Naive thymus-derived CD8-positive, alpha-beta T cell (primary cell): ENCODE measurements around the gene C3orf20. TPM values are rescaled to one million over a fixed set of nuclear protein-coding genes. Genes with fewer than 3 reads are reported as not detected.

Source experiments
- ATAC-seq, 2 donors: fragments of 150-1000 bp; cut with Tn5 transposase in 1 of 2; sonication (Bioruptor Pico), chemical (Tn5 transposase) in 1 of 2; 1 replicate in 1 of 2; 2 replicates in 1 of 2; pipeline ENCODE4 v1.10.0; 2021; ENCODE audit warnings: mild to moderate bottlenecking in 2 of 2, moderate library complexity in 2 of 2
- POLR2A ChIA-PET: fragments of 350-600 bp; sonication (Branson Sonifier 250); formaldehyde crosslinking; loops from one replicate; lab custom pipeline; 2021; ENCODE audit warnings: antibody characterized with exemption; lab: Charles Lee
- DNase-seq, 10 donors: peaks; one replicate each; pipeline versions ENCODE4 v3.0.0 to v3.0.0-alpha.2; 2020 to 2022
- H3K27ac Mint-ChIP-seq, 10 donors: one replicate each; pipeline ENCODE4 v1.8.0; 2020 to 2022; ENCODE audit warnings: mild to moderate bottlenecking in 10 of 10, mixed read lengths in 10 of 10, moderate library complexity in 4 of 10, inconsistent platforms in 1 of 10
- H3K27me3 Mint-ChIP-seq, 5 donors: one replicate each; pipeline ENCODE4 v1.8.0; 2021 to 2022; ENCODE audit warnings: mixed read lengths in 5 of 5
- H3K36me3 Mint-ChIP-seq, 3 donors: one replicate each; pipeline ENCODE4 v1.8.0; 2020 to 2022; ENCODE audit warnings: mixed read lengths in 3 of 3, mild to moderate bottlenecking in 2 of 3, inconsistent platforms in 1 of 3
- H3K4me1 Mint-ChIP-seq, 4 donors: one replicate each; pipeline ENCODE4 v1.8.0; 2021 to 2022; ENCODE audit warnings: mixed read lengths in 4 of 4
- H3K4me3 Mint-ChIP-seq, 10 donors: one replicate each; pipeline ENCODE4 v1.8.0; 2020 to 2022; ENCODE audit warnings: mild to moderate bottlenecking in 10 of 10, mixed read lengths in 10 of 10, moderate library complexity in 6 of 10, inconsistent platforms in 1 of 10
- H3K9me3 Mint-ChIP-seq, 9 donors: one replicate each; pipeline ENCODE4 v1.8.0; 2020 to 2022; ENCODE audit warnings: mixed read lengths in 9 of 9, mild to moderate bottlenecking in 3 of 9, inconsistent platforms in 1 of 9, moderate library complexity in 1 of 9
- polyA plus RNA-seq, 3 donors: library from polyadenylated mRNA; unstranded; fragments of 300-500 nt; fragmentation: Illumina TruSeq; gene quantifications; one replicate each; pipeline ENCODE4 v1.2.3, GENCODE V29; 2021
- total RNA-seq, 8 experiments: library from RNA in 2 of 8; stranded (reverse) in 2 of 8; gene quantifications; one replicate each; pipeline ENCODE4 v1.2.3 and lab custom pipeline; 2021 to 2026

C3orf20 gene
- total and polyA plus RNA-seq, 5 experiments from 2014 or later, result 0.03 to 0.69 (median 0.44) TPM; not detected in 2

DNA sequence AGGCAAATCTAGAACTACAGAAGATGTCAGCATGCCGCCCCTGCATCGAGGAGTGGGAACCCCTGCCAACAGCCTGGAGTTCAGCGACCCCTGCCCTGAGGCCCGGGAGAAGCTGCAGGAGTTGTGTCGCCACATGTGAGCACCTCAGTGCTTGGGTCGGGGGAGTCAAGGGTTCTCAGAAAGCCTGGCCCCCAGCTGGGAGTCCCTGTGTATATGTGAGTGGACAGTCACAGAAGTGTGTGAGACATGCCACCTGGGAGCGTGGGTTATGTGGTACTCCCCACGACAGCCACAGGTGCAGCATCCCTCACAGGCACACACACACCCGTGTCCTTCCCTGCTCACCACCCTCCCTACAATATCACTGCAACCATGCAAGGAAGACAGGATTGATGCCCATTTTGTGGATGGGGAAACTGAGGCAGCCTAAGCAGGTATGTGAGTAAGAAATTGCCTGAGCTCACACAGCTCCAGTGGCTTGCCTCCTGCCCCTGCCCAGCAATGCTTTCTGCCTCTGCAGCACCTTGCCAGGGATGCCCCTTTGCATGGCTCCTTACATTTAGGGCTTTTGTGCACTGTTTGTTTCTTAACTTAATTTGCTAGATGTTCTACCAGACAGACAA is 28.3 kb downstream of the C3orf20 start:
- H3K4me3 Mint-ChIP-seq, result no peak overlapping the region
- H3K9me3 Mint-ChIP-seq, result peaks cover 0 to 3% (median 0%) of the 10 kb centered on the region in 9 donors
- POLR2A ChIA-PET, result no interaction called here
- no peak overlapping the region for H3K27ac Mint-ChIP-seq
- no peaks in the 10 kb centered on the region for H3K27me3 Mint-ChIP-seq
- ATAC-seq (no peak), DNase-seq (no peak)
- peaks cover 0 to 12% (median 3%) of the 10 kb centered on the region in 3 donors for H3K36me3 Mint-ChIP-seq
- no peaks in the 10 kb centered on the region for H3K4me1 Mint-ChIP-seq

DNA sequence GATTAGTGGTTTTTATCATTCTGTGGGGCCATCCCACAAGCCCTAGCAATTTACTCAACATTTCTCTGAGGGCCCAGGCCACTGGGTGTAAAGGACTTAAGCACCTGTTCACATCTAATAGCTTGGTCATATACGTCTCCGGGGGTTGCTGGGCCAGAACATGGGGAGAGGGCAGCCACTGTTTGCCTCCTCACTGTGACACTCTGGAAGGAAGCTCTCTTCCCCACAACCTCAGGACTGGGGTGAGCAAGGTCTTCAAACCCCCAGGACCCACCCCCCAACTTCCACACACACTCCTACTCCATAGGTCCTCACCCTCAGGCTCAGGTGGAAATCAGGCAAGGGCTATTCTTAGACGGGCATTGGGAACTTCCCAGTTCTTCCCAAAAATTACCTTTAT is 28.9 kb downstream of the C3orf20 start:
- H3K4me3 Mint-ChIP-seq, result no peak overlapping the region
- H3K36me3 Mint-ChIP-seq, result peaks cover 0 to 16% (median 5%) of the 10 kb centered on the region in 3 donors
- peaks cover 0 to 4% (median 0%) of the 10 kb centered on the region in 9 donors for H3K9me3 Mint-ChIP-seq
- no peak for ATAC-seq
- DNase-seq, result no peak
- POLR2A ChIA-PET, result no interaction called here
- H3K27me3 Mint-ChIP-seq, result no peaks in the 10 kb centered on the region
- H3K4me1 Mint-ChIP-seq, result no peaks in the 10 kb centered on the region
- no peak overlapping the region for H3K27ac Mint-ChIP-seq

DNA sequence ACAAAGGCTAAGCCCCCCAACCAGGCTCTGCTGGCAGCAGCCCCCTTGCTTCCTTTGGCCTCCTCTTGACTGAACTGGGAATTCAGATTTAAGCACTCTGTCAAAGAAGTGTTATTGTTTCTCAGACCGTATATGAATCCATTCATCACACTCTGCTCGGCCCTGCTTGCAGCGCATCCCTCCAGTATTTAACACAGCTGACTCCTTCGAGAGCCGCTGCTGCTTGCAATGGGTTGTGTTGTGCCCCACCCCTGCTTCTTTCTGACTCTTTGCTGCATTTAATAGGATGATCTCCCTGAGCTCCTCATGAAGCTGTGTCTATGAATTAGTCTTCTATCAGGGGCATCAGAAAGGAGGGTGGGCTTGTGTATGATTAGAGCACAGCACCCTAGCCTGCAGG is 31.2 kb downstream of the C3orf20 start:
- H3K27ac Mint-ChIP-seq, result no peak overlapping the region
- POLR2A ChIA-PET, result no interaction called here

DNA sequence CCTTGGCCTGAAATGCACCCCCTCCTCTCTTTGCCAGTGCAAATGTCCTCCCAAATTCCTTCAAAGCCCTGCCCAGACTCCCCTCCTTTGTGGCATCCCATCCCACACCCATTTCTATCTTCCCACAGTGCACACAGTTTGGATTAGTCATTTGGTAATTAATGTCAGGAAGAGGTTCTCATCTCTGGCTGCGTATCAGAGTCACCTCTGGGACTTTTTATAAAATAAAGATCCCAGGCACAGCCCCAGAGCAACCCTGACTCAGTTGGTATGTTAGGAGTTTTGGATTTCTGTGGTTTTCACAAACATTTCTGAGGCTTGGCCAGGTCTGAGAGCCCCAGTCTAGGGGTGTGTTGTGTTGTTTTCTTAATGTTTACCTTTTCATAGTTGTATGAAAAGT is 41.6 kb downstream of the C3orf20 start:
- Mint-ChIP-seq H3K27me3 (no peaks in the 10 kb centered on the region), H3K4me1 (no peaks in the 10 kb centered on the region), H3K4me3 (no peak overlapping the region), H3K27ac (no peak overlapping the region), H3K36me3 (peaks cover 2 to 31% (median 23%) of the 10 kb centered on the region in 3 donors), H3K9me3 (peaks cover 0 to 19% (median 9%) of the 10 kb centered on the region in 9 donors)
- DNase-seq, result no peak
- POLR2A ChIA-PET, result no interaction called here
- ATAC-seq, result no peak

More for the DNA sequence above, 31.2 kb downstream of the C3orf20 start:
- Mint-ChIP-seq H3K4me1 (no peaks in the 10 kb centered on the region), H3K27me3 (no peaks in the 10 kb centered on the region), H3K4me3 (no peak overlapping the region), H3K36me3 (peaks cover 0 to 27% (median 14%) of the 10 kb centered on the region in 3 donors), H3K9me3 (peaks cover 0 to 9% (median 3%) of the 10 kb centered on the region in 9 donors)
- DNase-seq, result no peak
- no peak for ATAC-seq

DNA sequence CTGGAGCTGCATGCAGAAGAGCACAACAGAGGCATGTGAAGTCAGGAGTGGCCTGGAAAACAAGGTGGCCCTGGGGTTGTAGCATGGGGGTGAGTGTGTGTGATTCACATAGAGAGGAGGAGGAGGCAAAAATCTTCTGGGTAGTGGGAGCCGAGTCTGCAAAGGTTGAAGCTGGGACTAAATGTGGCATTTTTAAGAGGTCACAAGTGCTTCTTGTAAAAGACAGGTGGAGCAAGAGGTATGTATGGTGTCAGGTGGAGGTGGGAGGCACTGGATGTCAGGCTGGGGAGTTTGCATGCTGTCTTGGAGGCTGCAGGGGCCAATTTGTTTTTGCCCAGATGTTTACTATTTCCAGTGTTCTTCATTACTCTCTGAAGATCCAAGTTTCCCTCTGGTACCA is 42.4 kb downstream of the C3orf20 start:
- Mint-ChIP-seq H3K27ac (peak overlapping the region in 1 of 10 donors; percentile 0), H3K36me3 (peaks cover 6 to 33% (median 21%) of the 10 kb centered on the region in 3 donors), H3K4me3 (no peak overlapping the region), H3K4me1 (no peaks in the 10 kb centered on the region), H3K9me3 (peaks cover 0 to 14% (median 7%) of the 10 kb centered on the region in 9 donors), H3K27me3 (no peaks in the 10 kb centered on the region)
- no peak for DNase-seq
- ATAC-seq, result no peak
- POLR2A ChIA-PET, result no interaction called here

DNA sequence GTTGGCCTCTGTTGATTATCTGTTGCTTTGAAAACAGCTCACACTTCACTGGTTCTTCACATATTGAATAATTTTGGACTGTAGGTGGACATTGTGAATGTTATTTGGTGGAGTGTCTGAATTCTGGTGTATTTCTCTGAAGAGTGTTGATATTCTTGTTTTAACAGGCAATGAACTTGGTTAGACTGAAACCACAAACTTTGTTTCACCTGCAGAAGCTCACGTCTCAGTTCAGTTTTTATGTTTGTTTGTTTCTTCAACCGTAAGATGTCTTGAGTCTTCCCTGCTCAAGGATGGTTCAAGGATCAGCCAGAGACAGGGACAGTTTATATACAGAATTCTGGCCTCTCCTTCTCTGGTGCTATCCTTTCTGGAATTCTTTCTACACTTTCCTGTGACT is 43.6 kb downstream of the C3orf20 start:
- DNase-seq, result no peak
- Mint-ChIP-seq H3K9me3 (peaks cover 0 to 4% (median 0%) of the 10 kb centered on the region in 9 donors), H3K4me1 (no peaks in the 10 kb centered on the region), H3K4me3 (no peak overlapping the region), H3K27ac (no peak overlapping the region), H3K27me3 (no peaks in the 10 kb centered on the region), H3K36me3 (peaks cover 8 to 29% (median 9%) of the 10 kb centered on the region in 3 donors)
- no peak for ATAC-seq
- POLR2A ChIA-PET, result no interaction called here

DNA sequence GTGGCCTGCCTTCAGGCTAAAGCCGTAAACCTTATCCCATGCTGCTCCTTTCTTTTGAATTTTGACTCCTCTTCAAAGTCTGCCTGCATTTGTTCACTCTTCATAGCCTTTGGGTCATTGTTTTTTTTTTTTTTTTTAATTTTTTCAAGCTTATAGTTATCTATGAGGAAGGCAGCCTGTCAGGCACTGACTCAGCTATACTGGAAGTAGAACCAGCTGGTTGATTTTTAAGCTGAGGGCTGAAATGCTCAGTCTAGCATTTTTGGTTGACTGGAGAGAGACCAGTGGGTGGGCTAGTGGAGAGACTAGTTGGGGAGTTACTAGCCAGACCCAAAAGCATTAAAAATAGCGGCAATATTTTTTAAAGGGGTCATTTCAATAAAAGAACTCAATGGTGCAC is 44.1 kb downstream of the C3orf20 start:
- Mint-ChIP-seq H3K4me1 (no peaks in the 10 kb centered on the region), H3K27me3 (no peaks in the 10 kb centered on the region), H3K4me3 (no peak overlapping the region), H3K9me3 (peaks cover 0 to 4% (median 0%) of the 10 kb centered on the region in 9 donors), H3K27ac (no peak overlapping the region), H3K36me3 (peaks cover 5 to 26% (median 8%) of the 10 kb centered on the region in 3 donors)
- DNase-seq (no peak), ATAC-seq (no peak)
- POLR2A ChIA-PET, result no interaction called here

DNA sequence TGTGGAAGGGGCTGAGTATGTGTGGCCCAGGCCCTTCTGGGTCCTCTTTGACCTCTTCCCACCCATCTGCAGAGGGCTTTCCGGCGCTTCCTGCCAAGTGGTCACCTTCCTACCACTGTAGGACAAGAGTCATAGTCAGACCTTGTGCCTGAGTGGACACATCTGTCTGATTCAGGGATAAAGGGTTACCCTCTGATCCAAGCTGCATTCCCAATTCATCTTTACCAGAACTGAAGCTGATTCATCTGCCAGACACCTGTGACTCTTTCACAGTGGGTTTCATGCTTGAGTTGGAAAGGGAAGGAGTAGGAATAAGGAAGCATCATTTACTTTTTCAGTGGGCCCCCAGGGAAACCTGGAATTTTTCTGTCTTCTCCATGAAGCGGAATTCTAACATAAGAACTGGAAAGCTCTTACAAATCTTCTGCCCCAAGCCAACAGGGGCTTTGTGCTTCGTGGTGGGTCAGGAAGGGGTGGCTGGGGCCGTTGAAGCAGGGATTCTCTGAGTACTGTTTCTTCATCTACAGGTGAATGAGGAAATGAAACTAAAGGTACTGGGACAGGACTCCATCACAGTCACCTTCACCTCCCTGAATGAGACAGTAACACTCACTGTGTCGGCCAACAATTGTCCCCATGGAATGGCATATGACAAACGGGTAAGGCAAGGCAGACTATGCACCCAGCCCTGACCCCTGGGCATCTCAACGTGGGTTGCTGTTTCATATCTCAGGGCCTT is 46.4 kb downstream of the C3orf20 start:
- no peak for DNase-seq
- Mint-ChIP-seq H3K9me3 (peaks cover 0 to 2% (median 0%) of the 10 kb centered on the region in 9 donors), H3K27me3 (no peaks in the 10 kb centered on the region), H3K36me3 (peaks cover 5 to 22% (median 6%) of the 10 kb centered on the region in 3 donors), H3K4me1 (peaks cover 0 to 2% (median 0%) of the 10 kb centered on the region in 4 donors), H3K27ac (no peak overlapping the region), H3K4me3 (no peak overlapping the region)
- ATAC-seq, result no peak
- POLR2A ChIA-PET, result no interaction called here

DNA sequence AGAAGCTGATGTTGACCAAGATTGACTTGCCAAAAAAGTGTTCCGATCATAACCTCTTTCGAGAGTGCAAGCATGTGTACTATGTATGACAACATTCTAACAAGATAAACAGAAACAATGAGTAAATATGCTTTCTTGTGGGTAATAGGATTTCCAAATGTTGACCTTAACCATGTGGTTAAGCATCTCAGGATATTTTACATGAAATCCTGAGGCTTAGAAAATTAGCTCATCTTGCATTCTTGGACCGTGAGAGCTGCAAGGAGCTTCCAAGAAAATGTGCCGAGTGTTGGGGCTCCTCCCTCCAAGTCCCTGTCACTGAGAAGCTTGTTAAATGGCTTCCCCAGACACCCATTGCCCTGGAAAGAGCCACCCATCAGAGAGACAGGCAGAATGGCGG is 50.1 kb downstream of the C3orf20 start:
- Mint-ChIP-seq H3K4me3 (no peak overlapping the region), H3K36me3 (peaks cover 5 to 19% (median 6%) of the 10 kb centered on the region in 3 donors), H3K27ac (no peak overlapping the region), H3K4me1 (peaks cover 0 to 2% (median 0%) of the 10 kb centered on the region in 4 donors), H3K27me3 (no peaks in the 10 kb centered on the region), H3K9me3 (no peaks in the 10 kb centered on the region)
- DNase-seq (no peak), ATAC-seq (no peak)
- POLR2A ChIA-PET, result no interaction called here

DNA sequence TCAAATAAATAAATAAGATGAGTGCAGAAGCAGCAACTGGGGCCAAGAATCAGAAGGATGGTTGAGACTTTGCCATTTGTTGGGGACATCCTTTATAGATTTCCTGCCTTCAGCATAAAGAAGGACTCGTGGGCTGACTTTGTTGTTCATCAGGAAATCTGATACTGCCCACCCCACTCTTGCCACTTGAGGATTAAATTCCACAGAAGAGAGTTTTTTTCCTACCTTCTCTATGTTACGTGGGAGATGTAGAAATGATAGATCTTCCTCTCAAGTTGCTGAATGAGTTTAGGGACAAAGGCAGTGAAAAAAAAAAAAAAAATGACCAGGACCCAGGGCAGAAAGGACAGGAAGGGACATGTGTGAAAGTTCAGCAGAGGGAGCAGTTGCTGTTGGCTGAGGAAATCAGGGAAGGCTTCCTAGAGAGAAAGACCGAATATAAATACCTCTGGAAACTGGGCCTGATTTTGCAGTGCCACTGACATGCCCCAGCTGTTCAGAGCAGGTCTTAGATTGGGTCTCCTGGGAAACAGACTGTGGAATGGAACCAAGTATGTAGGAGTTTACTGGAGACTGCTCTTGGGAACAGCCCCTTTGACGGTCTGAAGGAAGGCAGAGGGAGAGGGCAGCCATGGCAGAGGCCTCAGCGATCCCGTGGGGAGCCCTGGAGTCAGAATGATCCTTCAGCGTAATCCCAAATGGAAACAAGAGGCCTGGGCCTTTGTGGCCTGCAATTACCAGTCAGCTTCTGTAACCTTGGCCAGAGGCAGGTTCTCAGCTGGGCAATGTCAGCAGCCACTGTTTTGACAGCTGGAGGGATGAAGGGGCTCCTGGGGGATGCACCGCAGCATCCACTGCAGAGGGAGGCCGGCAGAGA is 50.9 kb downstream of the C3orf20 start:
- no peaks in the 10 kb centered on the region for H3K9me3 Mint-ChIP-seq
- DNase-seq (no peak), ATAC-seq (no peak)
- POLR2A ChIA-PET, result no interaction called here
- H3K4me3 Mint-ChIP-seq, result no peak overlapping the region
- H3K27ac Mint-ChIP-seq, result peak overlapping the region in 1 of 10 donors; percentile 45
- peaks cover 5 to 19% (median 6%) of the 10 kb centered on the region in 3 donors for H3K36me3 Mint-ChIP-seq
- H3K27me3 Mint-ChIP-seq, result no peaks in the 10 kb centered on the region
- peaks cover 0 to 2% (median 0%) of the 10 kb centered on the region in 4 donors for H3K4me1 Mint-ChIP-seq

DNA sequence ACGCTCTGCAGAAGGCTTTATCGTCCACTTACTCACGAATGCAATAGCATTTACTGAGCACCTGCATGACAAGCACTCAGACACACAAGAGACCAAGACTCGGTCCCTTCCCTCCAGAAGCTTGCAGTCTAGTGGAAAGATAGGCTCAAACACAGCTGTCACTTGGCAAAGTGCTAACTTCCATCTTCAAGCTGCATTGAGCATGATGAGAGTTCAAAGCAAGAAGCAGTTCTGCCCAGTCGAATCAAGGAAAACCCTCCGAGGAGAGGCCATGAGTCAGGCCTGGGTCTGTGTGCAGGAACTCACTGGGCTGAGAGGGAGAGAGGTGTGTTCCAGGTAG is 51.5 kb downstream of the C3orf20 start:
- DNase-seq, result no peak
- no peak for ATAC-seq
- Mint-ChIP-seq H3K4me1 (peaks cover 0 to 2% (median 0%) of the 10 kb centered on the region in 4 donors), H3K9me3 (no peaks in the 10 kb centered on the region), H3K36me3 (peaks cover 5 to 17% (median 6%) of the 10 kb centered on the region in 3 donors), H3K4me3 (no peak overlapping the region), H3K27me3 (no peaks in the 10 kb centered on the region), H3K27ac (no peak overlapping the region)
- POLR2A ChIA-PET, result no interaction called here

DNA sequence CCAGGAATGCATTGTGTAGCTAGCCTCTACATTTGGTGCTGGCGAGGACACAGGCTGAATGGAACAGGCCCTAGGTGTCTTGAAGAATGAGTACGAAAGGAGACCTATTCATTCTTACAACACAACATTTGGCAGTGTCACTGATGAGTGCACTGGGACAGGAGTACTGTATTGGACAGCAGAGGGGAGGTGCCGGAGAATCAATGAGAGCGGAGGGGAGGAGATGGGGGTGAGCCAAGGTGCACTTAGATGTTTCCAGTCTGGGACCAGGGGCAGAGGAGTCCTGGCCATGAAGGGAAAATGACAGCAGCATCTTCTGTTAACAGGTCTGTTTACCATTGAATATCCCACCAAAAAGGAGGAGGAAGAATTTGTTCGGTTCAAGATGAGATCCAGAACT is 53.2 kb downstream of the C3orf20 start:
- H3K9me3 Mint-ChIP-seq, result no peaks in the 10 kb centered on the region
- peaks cover 0 to 2% (median 0%) of the 10 kb centered on the region in 4 donors for H3K4me1 Mint-ChIP-seq
- ATAC-seq (no peak), DNase-seq (no peak)
- no peak overlapping the region for H3K4me3 Mint-ChIP-seq
- POLR2A ChIA-PET, result no interaction called here
- H3K27me3 Mint-ChIP-seq, result no peaks in the 10 kb centered on the region
- H3K27ac Mint-ChIP-seq, result no peak overlapping the region
- peaks cover 0 to 6% (median 0%) of the 10 kb centered on the region in 3 donors for H3K36me3 Mint-ChIP-seq
